A549 treated with AZD9567 at 1 μM for 4 hours (cell line): ENCODE results near the gene UTP14A. TPM values are rescaled to one million over a fixed set of nuclear protein-coding genes. Genes with fewer than 3 reads are reported as not detected.

Source experiments
- total RNA-seq: library from RNA; stranded (reverse); fragments of 200-300 nt; extraction: Qiagen RNA extraction; gene quantifications from 5 replicates; pipeline ENCODE4 v1.2.3, GENCODE V29; 2022; ENCODE audit not compliant: insufficient read depth

The UTP14A gene, protein sequence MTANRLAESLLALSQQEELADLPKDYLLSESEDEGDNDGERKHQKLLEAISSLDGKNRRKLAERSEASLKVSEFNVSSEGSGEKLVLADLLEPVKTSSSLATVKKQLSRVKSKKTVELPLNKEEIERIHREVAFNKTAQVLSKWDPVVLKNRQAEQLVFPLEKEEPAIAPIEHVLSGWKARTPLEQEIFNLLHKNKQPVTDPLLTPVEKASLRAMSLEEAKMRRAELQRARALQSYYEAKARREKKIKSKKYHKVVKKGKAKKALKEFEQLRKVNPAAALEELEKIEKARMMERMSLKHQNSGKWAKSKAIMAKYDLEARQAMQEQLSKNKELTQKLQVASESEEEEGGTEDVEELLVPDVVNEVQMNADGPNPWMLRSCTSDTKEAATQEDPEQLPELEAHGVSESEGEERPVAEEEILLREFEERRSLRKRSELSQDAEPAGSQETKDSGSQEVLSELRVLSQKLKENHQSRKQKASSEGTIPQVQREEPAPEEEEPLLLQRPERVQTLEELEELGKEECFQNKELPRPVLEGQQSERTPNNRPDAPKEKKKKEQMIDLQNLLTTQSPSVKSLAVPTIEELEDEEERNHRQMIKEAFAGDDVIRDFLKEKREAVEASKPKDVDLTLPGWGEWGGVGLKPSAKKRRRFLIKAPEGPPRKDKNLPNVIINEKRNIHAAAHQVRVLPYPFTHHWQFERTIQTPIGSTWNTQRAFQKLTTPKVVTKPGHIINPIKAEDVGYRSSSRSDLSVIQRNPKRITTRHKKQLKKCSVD
- total RNA-seq, result 43.9 to 56.1 TPM (median 44.3 TPM) in 5 replicates

DNA sequence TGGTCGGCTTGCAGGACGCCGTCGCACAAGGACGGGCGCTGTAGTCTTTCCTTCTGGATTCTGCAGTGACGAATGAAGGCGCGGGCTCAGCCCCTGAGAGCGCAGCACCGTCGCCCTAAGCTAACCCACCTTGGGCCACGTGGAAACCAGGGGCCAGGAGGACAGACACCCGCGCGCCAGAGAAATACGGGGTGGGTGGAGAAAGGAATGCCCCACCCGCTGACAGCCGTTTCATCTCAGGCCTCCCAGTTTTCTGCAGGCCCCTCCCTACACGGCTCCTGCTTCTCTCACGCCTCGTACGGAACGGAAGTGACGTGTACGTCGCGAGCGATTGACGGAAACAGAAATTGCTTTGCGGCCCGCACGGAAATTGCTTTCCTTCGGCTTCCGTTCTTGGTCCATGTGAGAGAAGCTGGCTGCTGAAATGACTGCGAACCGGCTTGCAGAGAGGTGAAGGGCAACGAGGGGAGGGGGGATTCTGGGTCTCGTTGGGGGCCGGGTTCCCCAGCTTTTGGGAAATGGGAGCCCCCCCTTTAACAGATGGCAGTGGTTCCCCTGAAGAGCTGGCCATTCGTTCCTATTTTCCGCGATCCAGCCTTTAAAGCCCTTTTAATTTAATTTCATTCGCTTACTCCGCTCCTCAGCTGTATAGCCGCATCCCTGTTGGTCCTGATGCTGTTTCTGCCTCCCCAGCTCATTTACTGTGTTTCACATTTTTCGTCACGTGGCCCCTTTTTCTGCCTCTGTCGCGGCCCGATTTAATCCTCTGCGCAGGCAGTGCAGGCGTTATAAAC is at the start of gene UTP14A:
UTP14A (plus strand) TSS at position 378 of the 794 bp plus-strand sequence; CDS start at position 425, 47 bp downstream.

Other genes with a start within 250 kb of the UTP14A start
- gene XPNPEP2, start 167.2 kb upstream of the UTP14A start, total RNA-seq, result not detected in 5 replicates
- gene SASH3, start 126.2 kb upstream of the UTP14A start, total RNA-seq, result not detected in 5 replicates
- gene ZDHHC9, start 62.3 kb upstream of the UTP14A start, total RNA-seq, result 48.3 to 53.9 TPM (median 49.9 TPM) in 5 replicates
- 8.1 to 15.4 TPM (median 11.4 TPM) in 5 replicates for gene BCORL1, start 76.5 kb downstream of the UTP14A start, total RNA-seq
- gene ELF4, start 204.3 kb downstream of the UTP14A start, total RNA-seq, result 24.4 to 26.4 TPM (median 25.8 TPM) in 5 replicates